ENCODE data around the gene GRM4. TPM values are rescaled to one million over a fixed set of nuclear protein-coding genes. Genes with fewer than 3 reads are reported as not detected.

GRM4 gene
- total and polyA plus RNA-seq, 10 of the 15 experiments (the other 5 are each of a cell fraction or from before 2014, with no cell fraction given) = 0.01 to 0.31 (median 0.05) TPM; not detected in 2

DNA sequence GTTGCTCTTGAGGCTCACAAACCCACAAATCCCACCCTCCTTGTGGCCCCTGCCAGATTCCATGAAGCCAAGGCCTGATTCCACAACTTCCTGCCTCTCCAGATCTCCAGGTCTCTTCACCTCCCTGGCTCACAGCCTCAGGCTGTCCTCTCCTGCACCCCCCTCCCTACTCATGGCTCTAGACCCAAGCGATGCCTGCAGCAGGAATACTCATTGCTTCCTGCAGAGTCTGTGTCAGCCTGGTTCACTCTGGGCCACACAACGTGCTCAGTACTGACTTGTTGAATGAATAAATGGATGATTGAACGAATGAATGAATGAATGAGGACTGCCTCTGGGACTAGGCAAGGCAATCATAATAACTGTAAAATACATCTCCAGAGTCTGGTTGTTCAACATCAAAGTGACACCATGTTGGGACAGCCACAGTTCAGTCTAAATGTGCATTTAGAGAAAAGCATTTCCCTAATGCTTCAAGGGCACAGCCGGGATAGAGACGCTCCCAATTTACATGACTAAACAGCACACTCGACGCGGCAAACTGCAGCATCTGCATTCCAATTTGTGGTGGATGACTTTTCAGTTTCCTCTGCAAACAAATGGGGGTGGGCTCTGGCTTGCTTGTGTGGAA lies 139.9 kb downstream of the GRM4 start:
- ATAC-seq = no peak
- FAIRE-seq = no peak
- H3K9ac ChIP-seq (ENCODE audit: control insufficient read depth, insufficient read depth, low read length) = no peak overlapping the region
- H3K4me1 ChIP-seq (ENCODE audit: control insufficient read depth, insufficient read depth, low read length) = no peaks in the 10 kb centered on the region
- intact Hi-C loops (cut with micrococcal nuclease; ENCODE audit: unreplicated experiment) (no loop called here), in situ Hi-C loops (cut with MboI) (no loop called here)
- no peaks in the 10 kb centered on the region; the same call in 1 of the 3 replicates for H3K9me3 ChIP-seq (replicated peaks; ENCODE audit: control insufficient read depth, insufficient read depth, low read length)
- no peak for DNase-seq (ENCODE audit: low read depth, low spot score)
- H3K4me2 ChIP-seq (ENCODE audit: control insufficient read depth, insufficient read depth) = no peak overlapping the region
- H3K79me2 ChIP-seq (ENCODE audit: control insufficient read depth, insufficient read depth, low read length) = no peaks in the 10 kb centered on the region
- ChIA-PET RAD21 (ENCODE audit: unreplicated experiment) (no interaction called here), CTCF (no interaction called here), SMC1A (ENCODE audit: uncharacterized antibody, unreplicated experiment) (no interaction called here), POLR2A (no interaction called here)
- BruUV-seq (replicated peaks) = no TSS peak
- no peaks in the 10 kb centered on the region for H4K20me1 ChIP-seq (ENCODE audit: control insufficient read depth, insufficient read depth)
- H3K27ac ChIP-seq (ENCODE audit: control insufficient read depth, insufficient read depth) = no peak overlapping the region
- no peak for TF ChIP-seq CHD1 (IDR thresholded peaks at IDR 0.05; ENCODE audit: low read depth, low read length)
- no peak for TF ChIP-seq RAD21 (IDR thresholded peaks at IDR 0.05; ENCODE audit: insufficient read depth, low read depth, low read length)
- no peak for TF ChIP-seq ETV6 (conservative IDR thresholded peaks at IDR 0.05 in 1 of 2, IDR thresholded peaks at IDR 0.05 in 1 of 2; ENCODE audit: borderline replicate concordance in 1 of 2, low read depth in 1 of 2)
- no peak for TF ChIP-seq LARP7 (IDR thresholded peaks at IDR 0.05)
- no peak for TF ChIP-seq JUNB (IDR thresholded peaks at IDR 0.05)
- TF ChIP-seq IKZF2 (IDR thresholded peaks at IDR 0.05) = no peak
- no peak for TF ChIP-seq SUZ12 (IDR thresholded peaks at IDR 0.05; ENCODE audit: unreplicated experiment)
- TF ChIP-seq ZSCAN29 (IDR thresholded peaks at IDR 0.05) = no peak
- TF ChIP-seq IKZF1 (conservative IDR thresholded peaks at IDR 0.05) = no peak
- TF ChIP-seq, protein P1, sequence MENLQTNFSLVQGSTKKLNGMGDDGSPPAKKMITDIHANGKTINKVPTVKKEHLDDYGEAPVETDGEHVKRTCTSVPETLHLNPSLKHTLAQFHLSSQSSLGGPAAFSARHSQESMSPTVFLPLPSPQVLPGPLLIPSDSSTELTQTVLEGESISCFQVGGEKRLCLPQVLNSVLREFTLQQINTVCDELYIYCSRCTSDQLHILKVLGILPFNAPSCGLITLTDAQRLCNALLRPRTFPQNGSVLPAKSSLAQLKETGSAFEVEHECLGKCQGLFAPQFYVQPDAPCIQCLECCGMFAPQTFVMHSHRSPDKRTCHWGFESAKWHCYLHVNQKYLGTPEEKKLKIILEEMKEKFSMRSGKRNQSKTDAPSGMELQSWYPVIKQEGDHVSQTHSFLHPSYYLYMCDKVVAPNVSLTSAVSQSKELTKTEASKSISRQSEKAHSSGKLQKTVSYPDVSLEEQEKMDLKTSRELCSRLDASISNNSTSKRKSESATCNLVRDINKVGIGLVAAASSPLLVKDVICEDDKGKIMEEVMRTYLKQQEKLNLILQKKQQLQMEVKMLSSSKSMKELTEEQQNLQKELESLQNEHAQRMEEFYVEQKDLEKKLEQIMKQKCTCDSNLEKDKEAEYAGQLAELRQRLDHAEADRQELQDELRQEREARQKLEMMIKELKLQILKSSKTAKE (IDR thresholded peaks at IDR 0.05; ENCODE audit: low read depth, poor library complexity, severe bottlenecking) = no peak
- no peak for TF ChIP-seq BRCA1 (IDR thresholded peaks at IDR 0.05; ENCODE audit: low read depth, low read length)
- TF ChIP-seq CBX3 (IDR thresholded peaks at IDR 0.05; ENCODE audit: borderline replicate concordance, low read depth) = no peak
- TF ChIP-seq CREM (IDR thresholded peaks at IDR 0.05; ENCODE audit: low read depth) = no peak
- H3K4me3 ChIP-seq = no peak overlapping the region
- H2AFZ ChIP-seq (ENCODE audit: control insufficient read depth, low read depth, low read length) = no peak overlapping the region
- 41% methylated on average over 8 of the region's 8 CpGs for WGBS (ENCODE audit: insufficient coverage, insufficient replicate concordance, low lambda C conversion rate, missing lambda C conversion rate)
- H3K27me3 ChIP-seq (replicated peaks in 1 of 2; ENCODE audit: control insufficient read depth in 2 of 2, insufficient read depth in 2 of 2, low read length in 1 of 2) = no peaks in the 10 kb centered on the region; a peak in 1 of 4 replicates
- no peaks in the 10 kb centered on the region for H3K36me3 ChIP-seq (ENCODE audit: control insufficient read depth in 2 of 2, insufficient read depth in 2 of 2, low read length in 1 of 2)

Measured in GM12878 (cell line).